GM19468 (cell line): ENCODE results near the gene PPIP5K1.
"Not testable (repeated sequence)": the region's sequence is repeated elsewhere in the genome, so short reads cannot be mapped to it uniquely, and the experiment has no call there.

Source experiments
- ATAC-seq: cut with Tn5 transposase; IDR thresholded peaks from one replicate; pipeline ENCODE4 v1.9.1; 2021; ENCODE audit warnings: mild to moderate bottlenecking, moderate library complexity, moderate number of reproducible peaks; ENCODE audit not compliant: unreplicated experiment; ENCODE audit errors: extremely low read depth

Gene PPIP5K1

DNA sequence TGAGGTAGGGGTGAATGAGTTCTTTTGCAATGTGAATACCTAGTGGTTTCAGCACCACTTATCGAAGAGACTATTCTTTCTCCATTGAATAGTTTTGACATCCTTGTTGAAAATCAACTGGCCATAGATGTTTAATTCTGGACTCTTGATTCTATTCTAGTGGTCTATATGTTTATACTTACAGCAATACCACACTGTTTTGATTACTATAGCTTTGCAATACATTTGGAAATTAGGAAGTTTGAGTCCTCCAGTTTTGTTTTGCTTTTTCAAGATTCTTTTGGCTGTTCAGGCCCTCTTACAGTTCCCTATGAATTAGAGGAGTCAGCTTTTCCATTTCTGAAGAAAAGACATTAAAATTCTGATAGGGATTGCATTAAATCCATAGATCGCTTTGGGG is 42.5 kb downstream of the PPIP5K1 start:
- no peak for ATAC-seq

DNA sequence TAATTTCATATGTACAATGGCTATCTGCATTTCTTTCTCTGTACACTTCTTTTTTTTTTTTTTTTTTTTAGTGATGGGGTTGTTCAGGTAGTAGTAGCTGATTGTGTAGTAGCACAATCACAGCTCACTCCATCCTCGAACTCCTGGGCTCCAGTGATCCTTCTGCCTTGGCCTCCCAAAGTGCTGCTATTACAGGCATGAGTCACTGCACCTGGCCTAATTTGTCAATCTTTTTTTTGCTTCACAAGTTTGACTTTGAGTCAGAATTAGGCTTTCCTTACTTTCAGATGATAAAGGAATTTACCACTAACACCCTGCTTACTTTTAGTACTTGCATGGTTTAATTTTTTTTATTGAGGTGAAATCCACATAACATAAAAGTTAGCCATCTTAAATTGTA is 44.6 kb downstream of the PPIP5K1 start:
- ATAC-seq = no peak

- no peak for ATAC-seq
Observed at GRCh38 chr15:43544266-43544665, 45.7 kb downstream of the PPIP5K1 start.

- ATAC-seq = no peak
Observed at GRCh38 chr15:43541785-43542184, 48.2 kb downstream of the PPIP5K1 start.

- no peak for ATAC-seq
Observed at GRCh38 chr15:43538091-43538490, 51.9 kb downstream of the PPIP5K1 start.

DNA sequence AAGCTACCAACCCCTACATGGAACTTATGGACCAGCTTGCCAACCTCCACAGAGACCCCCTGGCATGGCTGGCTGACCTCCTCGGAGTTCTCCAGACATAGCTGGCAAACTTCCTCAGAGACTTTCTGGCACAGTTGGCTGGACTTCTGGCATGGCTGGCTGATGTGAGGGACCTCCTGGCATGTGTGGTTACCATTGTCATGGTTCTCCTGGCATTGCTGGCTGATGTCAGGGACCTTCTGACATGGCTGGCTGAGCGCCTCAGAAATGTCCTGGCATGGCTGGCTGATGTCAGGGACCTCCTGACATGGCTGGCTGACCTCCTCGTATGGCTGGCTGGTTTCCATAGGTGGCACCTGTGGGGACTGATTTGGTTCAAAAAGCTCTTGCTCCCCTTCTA is 55.1 kb downstream of the PPIP5K1 start:
- no peak for ATAC-seq

DNA sequence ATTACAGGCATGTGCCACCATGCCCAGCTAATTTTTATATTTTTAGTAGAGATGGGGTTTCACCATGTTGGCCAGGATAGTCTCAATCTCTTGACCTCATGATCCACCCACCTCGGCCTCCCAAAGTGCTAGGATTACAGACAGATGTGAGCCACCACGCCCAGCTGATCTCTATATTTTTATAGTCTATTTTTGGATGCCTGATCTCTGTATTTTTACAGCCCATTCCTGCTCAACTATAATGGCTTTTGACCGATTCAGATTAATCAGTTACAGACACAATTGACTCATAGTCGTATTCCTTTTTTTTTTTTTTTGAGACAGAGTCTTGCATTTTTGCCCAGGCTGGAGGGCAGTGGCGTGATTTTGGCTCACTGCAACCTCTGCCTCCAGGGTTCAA is 57.2 kb downstream of the PPIP5K1 start:
- ATAC-seq = not testable (repeated sequence)

DNA sequence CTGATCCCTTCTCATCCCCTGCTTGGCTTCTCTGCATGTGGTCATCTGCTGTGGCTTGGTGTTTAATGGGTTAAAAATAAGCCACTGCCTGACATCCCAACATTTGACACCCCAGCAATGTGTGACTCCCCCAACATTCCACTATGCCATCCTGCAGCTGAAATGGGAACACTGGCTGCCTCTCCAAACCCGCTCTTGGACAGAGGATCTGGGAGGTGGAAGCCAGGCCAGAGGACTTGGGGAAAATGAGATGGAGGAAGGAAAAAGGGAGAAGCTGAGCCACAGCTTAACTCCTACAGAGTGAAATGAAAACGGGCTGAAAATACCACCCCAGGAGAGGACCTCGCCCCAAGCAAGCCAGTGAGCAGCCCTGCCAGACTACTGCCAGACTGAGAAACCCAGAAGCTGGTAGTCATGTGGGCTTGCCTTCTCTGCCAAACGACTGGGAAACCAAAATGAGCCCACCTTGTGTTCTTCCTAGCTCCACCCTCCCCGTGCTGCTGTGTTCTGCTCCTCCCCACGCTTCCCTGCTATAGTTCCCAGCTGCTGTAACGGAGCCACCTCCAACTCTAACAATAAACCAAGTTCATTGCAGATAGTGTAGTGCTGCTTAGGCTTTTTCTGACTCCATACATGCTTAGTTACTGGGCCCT is 58.9 kb downstream of the PPIP5K1 start:
- ATAC-seq = no peak

DNA sequence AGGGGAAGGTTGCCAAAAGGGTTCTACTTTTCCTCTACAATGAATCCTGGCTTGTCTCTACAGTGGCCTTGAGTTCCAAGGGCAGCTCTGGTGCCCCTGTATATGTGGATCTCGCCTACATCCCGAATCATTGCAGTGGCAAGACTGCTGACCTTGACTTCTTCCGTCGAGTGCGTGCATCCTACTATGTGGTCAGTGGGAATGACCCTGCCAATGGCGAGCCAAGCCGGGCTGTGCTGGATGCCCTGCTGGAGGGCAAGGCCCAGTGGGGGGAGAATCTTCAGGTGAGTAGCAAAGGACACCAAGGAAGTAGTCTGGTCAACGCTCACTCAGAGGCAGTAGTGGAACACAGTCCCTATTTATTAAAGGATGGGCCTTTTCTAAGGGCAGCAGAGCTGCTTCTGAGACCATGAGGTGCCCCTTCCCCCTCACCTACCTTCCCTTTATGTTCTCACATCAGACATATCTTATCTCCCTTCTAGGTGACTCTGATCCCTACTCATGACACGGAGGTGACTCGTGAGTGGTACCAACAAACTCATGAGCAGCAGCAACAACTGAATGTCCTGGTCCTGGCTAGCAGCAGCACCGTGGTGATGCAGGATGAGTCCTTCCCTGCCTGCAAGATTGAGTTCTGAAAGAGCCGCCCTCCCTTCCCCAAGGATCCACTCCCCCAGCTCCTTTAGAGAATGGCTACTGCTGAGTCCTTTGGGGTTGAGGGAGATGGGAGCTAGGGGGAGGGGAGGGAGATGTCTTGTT is 60.2 kb downstream of the PPIP5K1 start:
- ATAC-seq = no peak

DNA sequence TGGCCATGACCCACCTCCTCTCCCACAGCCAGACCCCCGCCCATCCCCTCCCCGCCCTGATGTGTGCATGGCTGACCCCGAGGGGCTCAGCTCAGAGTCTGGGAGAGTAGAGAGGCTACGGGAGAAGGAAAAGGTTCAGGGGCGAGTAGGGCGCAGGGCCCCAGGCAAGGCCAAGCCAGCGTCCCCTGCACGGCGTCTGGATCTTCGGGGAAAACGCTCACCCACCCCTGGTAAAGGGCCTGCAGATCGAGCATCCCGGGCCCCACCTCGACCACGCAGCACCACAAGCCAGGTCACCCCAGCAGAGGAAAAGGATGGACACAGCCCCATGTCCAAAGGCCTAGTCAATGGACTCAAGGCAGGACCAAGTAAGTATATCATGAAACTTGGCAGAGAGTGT is 60.9 kb downstream of the PPIP5K1 start:
- ATAC-seq = no peak

GRCh38 chr15:43528542-43529007 is 61.4 kb downstream of the PPIP5K1 start:
- ATAC-seq = no peak

- ATAC-seq = no peak
Observed at GRCh38 chr15:43527802-43528541, 62.0 kb downstream of the PPIP5K1 start.

DNA sequence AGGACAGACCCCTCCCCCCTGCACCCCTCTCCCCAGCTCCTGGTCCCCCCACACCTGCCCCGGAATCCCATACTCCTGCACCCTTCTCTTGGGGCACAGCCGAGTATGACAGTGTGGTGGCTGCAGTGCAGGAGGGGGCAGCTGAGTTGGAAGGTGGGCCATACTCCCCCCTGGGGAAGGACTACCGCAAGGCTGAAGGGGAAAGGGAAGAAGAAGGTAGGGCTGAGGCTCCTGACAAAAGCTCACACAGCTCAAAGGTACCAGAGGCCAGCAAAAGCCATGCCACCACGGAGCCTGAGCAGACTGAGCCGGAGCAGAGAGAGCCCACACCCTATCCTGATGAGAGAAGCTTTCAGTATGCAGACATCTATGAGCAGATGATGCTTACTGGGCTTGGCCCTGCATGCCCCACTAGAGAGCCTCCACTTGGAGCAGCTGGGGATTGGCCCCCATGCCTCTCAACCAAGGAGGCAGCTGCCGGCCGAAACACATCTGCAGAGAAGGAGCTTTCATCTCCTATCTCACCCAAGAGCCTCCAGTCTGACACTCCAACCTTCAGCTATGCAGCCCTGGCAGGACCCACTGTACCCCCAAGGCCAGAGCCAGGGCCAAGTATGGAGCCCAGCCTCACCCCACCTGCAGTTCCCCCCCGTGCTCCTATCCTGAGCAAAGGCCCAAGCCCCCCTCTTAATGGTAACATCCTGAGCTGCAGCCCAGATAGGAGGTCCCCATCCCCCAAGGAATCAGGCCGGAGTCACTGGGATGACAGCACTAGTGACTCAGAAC is 62.8 kb downstream of the PPIP5K1 start:
- ATAC-seq = no peak

DNA sequence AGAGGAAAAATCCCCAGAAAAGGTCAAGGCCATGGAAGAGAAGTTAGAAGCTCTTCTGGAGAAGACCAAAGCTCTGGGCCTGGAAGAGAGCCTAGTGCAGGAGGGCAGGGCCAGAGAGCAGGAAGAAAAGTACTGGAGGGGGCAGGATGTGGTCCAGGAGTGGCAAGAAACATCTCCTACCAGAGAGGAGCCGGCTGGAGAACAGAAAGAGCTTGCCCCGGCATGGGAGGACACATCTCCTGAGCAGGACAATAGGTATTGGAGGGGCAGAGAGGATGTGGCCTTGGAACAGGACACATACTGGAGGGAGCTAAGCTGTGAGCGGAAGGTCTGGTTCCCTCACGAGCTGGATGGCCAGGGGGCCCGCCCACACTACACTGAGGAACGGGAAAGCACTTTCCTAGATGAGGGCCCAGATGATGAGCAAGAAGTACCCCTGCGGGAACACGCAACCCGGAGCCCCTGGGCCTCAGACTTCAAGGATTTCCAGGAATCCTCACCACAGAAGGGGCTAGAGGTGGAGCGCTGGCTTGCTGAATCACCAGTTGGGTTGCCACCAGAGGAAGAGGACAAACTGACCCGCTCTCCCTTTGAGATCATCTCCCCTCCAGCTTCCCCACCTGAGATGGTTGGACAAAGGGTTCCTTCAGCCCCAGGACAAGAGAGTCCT is 63.6 kb downstream of the PPIP5K1 start:
- no peak for ATAC-seq

DNA sequence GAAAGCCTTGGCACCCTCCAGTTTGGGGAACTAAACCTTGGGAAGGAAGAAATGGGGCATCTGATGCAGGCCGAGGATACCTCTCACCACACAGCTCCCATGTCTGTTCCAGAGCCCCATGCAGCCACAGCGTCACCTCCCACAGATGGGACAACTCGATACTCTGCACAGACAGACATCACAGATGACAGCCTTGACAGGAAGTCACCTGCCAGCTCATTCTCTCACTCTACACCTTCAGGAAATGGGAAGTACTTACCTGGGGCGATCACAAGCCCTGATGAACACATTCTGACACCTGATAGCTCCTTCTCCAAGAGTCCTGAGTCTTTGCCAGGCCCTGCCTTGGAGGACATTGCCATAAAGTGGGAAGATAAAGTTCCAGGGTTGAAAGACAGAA is 64.9 kb downstream of the PPIP5K1 start:
- no peak for ATAC-seq

DNA sequence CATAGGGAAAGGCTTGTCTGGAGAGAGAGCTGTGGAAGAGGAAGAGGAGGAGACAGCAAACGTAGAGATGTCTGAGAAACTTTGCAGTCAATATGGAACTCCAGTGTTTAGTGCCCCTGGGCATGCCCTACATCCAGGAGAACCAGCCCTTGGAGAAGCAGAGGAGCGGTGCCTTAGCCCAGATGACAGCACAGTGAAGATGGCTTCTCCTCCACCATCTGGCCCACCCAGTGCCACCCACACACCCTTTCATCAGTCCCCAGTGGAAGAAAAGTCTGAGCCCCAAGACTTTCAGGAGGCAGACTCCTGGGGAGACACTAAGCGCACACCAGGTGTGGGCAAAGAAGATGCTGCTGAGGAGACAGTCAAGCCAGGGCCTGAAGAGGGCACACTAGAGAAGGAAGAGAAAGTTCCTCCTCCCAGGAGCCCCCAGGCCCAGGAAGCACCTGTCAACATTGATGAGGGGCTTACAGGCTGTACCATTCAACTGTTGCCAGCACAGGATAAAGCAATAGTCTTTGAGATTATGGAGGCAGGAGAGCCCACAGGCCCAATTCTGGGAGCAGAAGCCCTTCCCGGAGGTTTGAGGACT is 65.7 kb downstream of the PPIP5K1 start:
- ATAC-seq = no peak

DNA sequence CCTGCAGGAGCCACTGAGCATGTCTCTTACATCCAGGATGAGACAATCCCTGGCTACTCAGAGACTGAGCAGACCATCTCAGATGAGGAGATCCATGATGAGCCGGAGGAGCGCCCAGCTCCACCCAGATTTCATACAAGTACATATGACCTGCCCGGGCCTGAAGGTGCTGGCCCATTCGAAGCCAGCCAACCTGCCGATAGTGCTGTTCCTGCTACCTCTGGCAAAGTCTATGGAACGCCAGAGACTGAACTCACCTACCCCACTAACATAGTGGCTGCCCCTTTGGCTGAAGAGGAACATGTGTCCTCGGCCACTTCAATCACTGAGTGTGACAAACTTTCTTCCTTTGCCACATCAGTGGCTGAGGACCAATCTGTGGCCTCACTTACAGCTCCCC is 66.4 kb downstream of the PPIP5K1 start:
- ATAC-seq = no peak

- ATAC-seq = no peak
Observed at GRCh38 chr15:43522247-43522646, 67.8 kb downstream of the PPIP5K1 start.

DNA sequence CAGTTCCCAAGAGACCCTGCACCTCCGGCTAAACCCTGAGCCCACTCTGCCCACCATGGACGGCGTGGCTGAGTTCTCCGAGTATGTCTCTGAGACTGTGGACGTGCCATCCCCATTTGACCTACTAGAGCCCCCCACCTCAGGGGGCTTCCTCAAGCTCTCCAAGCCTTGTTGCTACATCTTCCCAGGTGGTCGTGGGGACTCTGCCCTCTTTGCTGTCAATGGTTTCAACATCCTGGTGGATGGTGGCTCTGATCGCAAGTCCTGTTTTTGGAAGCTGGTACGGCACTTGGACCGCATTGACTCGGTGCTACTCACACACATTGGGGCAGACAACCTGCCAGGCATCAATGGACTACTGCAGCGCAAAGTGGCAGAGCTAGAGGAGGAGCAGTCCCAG is 68.6 kb downstream of the PPIP5K1 start:
- no peak for ATAC-seq

- no peak for ATAC-seq
Observed at GRCh38 chr15:43520138-43520537, 69.9 kb downstream of the PPIP5K1 start.
